Mesendoderm (in vitro differentiated cells): ENCODE data around the gene TAS1R2.

Experiments
- DNase-seq: peaks from one replicate; pipeline ENCODE4 v3.0.0; 2013
- H2AK5ac ChIP-seq: 2 replicates; pipeline ENCODE4 v1.6.1; 2013; ENCODE audit warnings: low read length, inconsistent platforms
- H2BK120ac ChIP-seq: 2 replicates; pipeline ENCODE4 v1.6.1; 2013; ENCODE audit warnings: low read depth, mild to moderate bottlenecking, low read length, moderate library complexity, mixed read lengths
- H2BK15ac ChIP-seq: replicated peaks from 2 replicates; pipeline ENCODE4 v1.6.1; 2013; ENCODE audit warnings: low read depth, mild to moderate bottlenecking, moderate library complexity
- H2BK5ac ChIP-seq: 2 replicates; pipeline ENCODE4 v1.6.1; 2013; ENCODE audit warnings: low read length, inconsistent platforms
- H3K18ac ChIP-seq: 2 replicates; pipeline ENCODE4 v1.6.1; 2013; ENCODE audit warnings: mild to moderate bottlenecking, low read length, mixed read lengths
- H3K23ac ChIP-seq: one replicate; pipeline ENCODE4 v1.6.1; 2013; ENCODE audit warnings: low read length
- H3K27ac ChIP-seq: 2 replicates; pipeline ENCODE4 v1.5.1; 2013; ENCODE audit warnings: low read depth, mild to moderate bottlenecking, inconsistent platforms, low read length, moderate library complexity
- H3K27me3 ChIP-seq: 2 replicates; pipeline ENCODE4 v1.6.1; 2013; ENCODE audit warnings: low read length, control low read depth, mild to moderate bottlenecking, inconsistent platforms; ENCODE audit not compliant: insufficient read depth, poor library complexity
- H3K36me3 ChIP-seq: 2 replicates; pipeline ENCODE4 v1.6.1; 2013; ENCODE audit warnings: low read length, inconsistent platforms; ENCODE audit not compliant: control insufficient read depth, insufficient read depth
- H3K4ac ChIP-seq: one replicate; pipeline ENCODE4 v1.6.1; 2013; ENCODE audit warnings: low read depth, mild to moderate bottlenecking, low read length, moderate library complexity
- H3K4me1 ChIP-seq: 2 replicates; pipeline ENCODE4 v1.6.1; 2013; ENCODE audit warnings: low read depth, low read length, inconsistent platforms; ENCODE audit not compliant: control insufficient read depth
- H3K4me2 ChIP-seq: 2 replicates; pipeline ENCODE4 v1.6.1; 2013; ENCODE audit warnings: low read length
- H3K4me3 ChIP-seq: 2 replicates; pipeline ENCODE4 v1.5.1; 2013; ENCODE audit warnings: mild to moderate bottlenecking, low read length
- H3K56ac ChIP-seq: one replicate; pipeline ENCODE4 v1.6.1; 2013; ENCODE audit warnings: low read length
- H3K79me1 ChIP-seq: 2 replicates; pipeline ENCODE4 v1.6.1; 2013; ENCODE audit warnings: low read length, inconsistent platforms
- H3K79me2 ChIP-seq: 2 replicates; pipeline ENCODE4 v1.6.1; 2013; ENCODE audit warnings: mild to moderate bottlenecking, low read length; ENCODE audit not compliant: control insufficient read depth, insufficient read depth
- H3K9ac ChIP-seq: 2 replicates; pipeline ENCODE4 v1.6.1; 2013; ENCODE audit warnings: low read length, inconsistent platforms
- H4K5ac ChIP-seq: one replicate; pipeline ENCODE4 v1.6.1; 2013; ENCODE audit warnings: low read length
- H4K8ac ChIP-seq: one replicate; pipeline ENCODE4 v1.6.1; 2013; ENCODE audit warnings: low read depth, mild to moderate bottlenecking, control low read depth, low read length, moderate library complexity
- WGBS: extraction: QIAGEN DNeasy Blood & Tissue Kit; methylation state at CpG from one replicate; pipeline ENCODE4 v1.1.7; 2013; ENCODE audit warnings: low lambda C conversion rate, missing lambda C conversion rate; ENCODE audit not compliant: insufficient coverage; ENCODE audit errors: extremely low coverage; 5-methylcytosine and 5-hydroxymethylcytosine counted together

The TAS1R2 gene

GRCh38 chr1:18803151-18803791 is 56.2 kb downstream of the TAS1R2 start:
- Histone ChIP-seq H2BK5ac (no peak overlapping the region), H3K36me3 (no peaks in the 10 kb centered on the region), H3K4me2 (no peak overlapping the region), H4K8ac (no peak overlapping the region), H3K56ac (no peak overlapping the region), H3K27ac (no peak overlapping the region), H4K5ac (no peak overlapping the region), H3K4me1 (no peaks in the 10 kb centered on the region), H2AK5ac (no peak overlapping the region), H3K18ac (no peak overlapping the region), H3K4ac (no peak overlapping the region), H2BK120ac (no peak overlapping the region), H3K79me2 (no peaks in the 10 kb centered on the region), H3K4me3 (no peak overlapping the region), H3K23ac (no peak overlapping the region), H2BK15ac (no peak overlapping the region), H3K79me1 (no peaks in the 10 kb centered on the region), H3K27me3 (no peaks in the 10 kb centered on the region), H3K9ac (no peak overlapping the region)
- no peak for DNase-seq
- no CpG with 5 or more reads among the region's 13 CpGs for WGBS

DNA sequence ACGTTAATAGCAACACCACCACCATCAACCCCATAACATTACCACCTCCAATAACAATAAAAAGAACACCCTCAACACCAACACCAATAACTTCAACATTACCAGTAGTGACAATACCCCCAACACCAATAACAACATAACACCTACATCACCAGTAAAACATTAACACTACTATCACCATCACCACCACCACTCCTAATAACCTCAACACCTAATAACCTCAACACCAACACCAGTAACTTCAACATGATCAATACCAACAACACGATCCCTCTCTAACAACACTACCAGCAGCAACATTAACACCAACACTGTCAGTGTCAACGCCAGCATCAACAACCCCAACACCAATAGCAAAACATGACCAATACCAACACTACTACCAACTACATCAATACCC is 57.2 kb downstream of the TAS1R2 start:
- Histone ChIP-seq H3K56ac (no peak overlapping the region), H3K79me1 (no peaks in the 10 kb centered on the region), H2BK5ac (no peak overlapping the region), H3K23ac (no peak overlapping the region), H4K5ac (no peak overlapping the region), H3K4me3 (no peak overlapping the region), H3K27me3 (no peaks in the 10 kb centered on the region), H3K9ac (no peak overlapping the region), H3K36me3 (no peaks in the 10 kb centered on the region), H2BK15ac (no peak overlapping the region), H3K79me2 (no peaks in the 10 kb centered on the region), H2BK120ac (no peak overlapping the region), H3K4me2 (no peak overlapping the region), H2AK5ac (no peak overlapping the region), H3K27ac (no peak overlapping the region), H3K4me1 (no peaks in the 10 kb centered on the region), H4K8ac (no peak overlapping the region), H3K18ac (no peak overlapping the region), H3K4ac (no peak overlapping the region)
- no peak for DNase-seq
- WGBS, result 100% methylated on average over 3 of the region's 3 CpGs

GRCh38 chr1:18800258-18800657 is 59.2 kb downstream of the TAS1R2 start:
- Histone ChIP-seq H3K4ac (no peak overlapping the region), H3K27ac (no peak overlapping the region), H3K9ac (no peak overlapping the region), H2BK5ac (no peak overlapping the region), H2AK5ac (no peak overlapping the region), H2BK15ac (no peak overlapping the region), H3K27me3 (no peaks in the 10 kb centered on the region), H3K56ac (no peak overlapping the region), H3K36me3 (no peaks in the 10 kb centered on the region), H3K79me1 (no peaks in the 10 kb centered on the region), H4K8ac (no peak overlapping the region), H3K4me3 (no peak overlapping the region), H3K23ac (no peak overlapping the region), H3K4me2 (no peak overlapping the region), H3K4me1 (peaks cover 4% of the 10 kb centered on the region), H3K79me2 (no peaks in the 10 kb centered on the region), H3K18ac (no peak overlapping the region), H2BK120ac (no peak overlapping the region), H4K5ac (no peak overlapping the region)
- no peak for DNase-seq
- no CpG with 5 or more reads among the region's 6 CpGs for WGBS

DNA sequence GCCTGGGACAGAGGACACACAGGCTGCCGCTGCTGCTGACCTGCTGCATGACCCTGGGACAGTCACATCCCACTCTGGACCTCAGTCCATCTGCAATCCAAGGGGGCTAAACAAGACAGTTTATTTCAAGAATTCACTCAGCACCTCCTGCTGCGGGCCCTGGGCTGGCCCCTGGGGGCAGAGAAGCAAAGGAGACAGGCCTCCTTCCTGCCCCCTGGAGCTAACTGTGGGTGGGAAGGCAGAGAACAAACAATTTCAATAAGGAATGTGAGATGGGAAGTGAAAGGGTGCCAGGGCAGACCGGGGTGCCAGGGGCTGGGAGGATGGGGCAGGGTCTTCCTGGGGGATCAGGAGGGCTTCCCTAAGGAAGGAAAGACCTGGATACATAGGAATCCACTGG is 60.0 kb downstream of the TAS1R2 start:
- Histone ChIP-seq H2BK15ac (no peak overlapping the region), H4K8ac (no peak overlapping the region), H2AK5ac (no peak overlapping the region), H3K79me1 (no peaks in the 10 kb centered on the region), H3K23ac (no peak overlapping the region), H3K4me3 (no peak overlapping the region), H4K5ac (no peak overlapping the region), H3K36me3 (no peaks in the 10 kb centered on the region), H2BK5ac (no peak overlapping the region), H3K4ac (no peak overlapping the region), H3K9ac (no peak overlapping the region), H2BK120ac (no peak overlapping the region), H3K79me2 (no peaks in the 10 kb centered on the region), H3K4me1 (peaks cover 5% of the 10 kb centered on the region), H3K27ac (no peak overlapping the region), H3K27me3 (no peaks in the 10 kb centered on the region), H3K4me2 (no peak overlapping the region), H3K56ac (no peak overlapping the region), H3K18ac (no peak overlapping the region)
- no peak for DNase-seq
- WGBS, result no CpG with 5 or more reads among the region's 3 CpGs

DNA sequence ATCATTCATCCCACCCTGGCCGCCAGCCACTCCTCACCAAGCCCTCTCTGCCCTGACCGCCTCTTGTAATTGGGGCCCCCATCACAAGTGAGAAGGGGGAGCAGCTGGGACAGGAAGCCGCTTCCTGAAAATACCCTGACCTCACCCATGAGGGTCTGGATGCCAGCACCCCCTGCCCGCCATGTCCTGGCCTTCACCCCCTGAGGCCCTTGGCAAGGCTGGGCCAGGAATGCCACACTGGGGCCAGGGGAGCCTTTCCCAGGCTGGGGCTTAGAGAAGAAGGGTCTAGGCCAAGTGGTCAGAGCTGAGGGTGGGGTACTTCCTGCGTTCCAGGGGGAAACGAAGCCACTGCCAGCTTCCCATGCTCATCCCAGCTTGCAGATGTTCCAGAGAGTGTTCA is 60.5 kb downstream of the TAS1R2 start:
- H2BK15ac ChIP-seq, result no peak overlapping the region
- H3K79me2 ChIP-seq, result no peaks in the 10 kb centered on the region
- H2BK5ac ChIP-seq, result no peak overlapping the region
- no peak overlapping the region for H4K8ac ChIP-seq
- H3K4me1 ChIP-seq, result peaks cover 9% of the 10 kb centered on the region
- no peak overlapping the region for H3K4me2 ChIP-seq
- H3K27me3 ChIP-seq, result no peaks in the 10 kb centered on the region
- H4K5ac ChIP-seq, result no peak overlapping the region
- no CpG with 5 or more reads among the region's 6 CpGs for WGBS
- no peak overlapping the region for H3K4me3 ChIP-seq
- H3K27ac ChIP-seq, result no peak overlapping the region
- no peak overlapping the region for H3K4ac ChIP-seq
- no peak overlapping the region for H3K23ac ChIP-seq
- H2BK120ac ChIP-seq, result no peak overlapping the region
- DNase-seq, result no peak
- H3K79me1 ChIP-seq, result no peaks in the 10 kb centered on the region
- H2AK5ac ChIP-seq, result no peak overlapping the region
- no peak overlapping the region for H3K18ac ChIP-seq
- H3K9ac ChIP-seq, result no peak overlapping the region
- H3K36me3 ChIP-seq, result no peaks in the 10 kb centered on the region
- no peak overlapping the region for H3K56ac ChIP-seq

- Histone ChIP-seq H3K56ac (no peak overlapping the region), H3K4me2 (no peak overlapping the region), H4K8ac (no peak overlapping the region), H3K27ac (no peak overlapping the region), H3K4ac (no peak overlapping the region), H3K79me1 (no peaks in the 10 kb centered on the region), H4K5ac (no peak overlapping the region), H3K23ac (no peak overlapping the region), H3K36me3 (no peaks in the 10 kb centered on the region), H3K4me3 (no peak overlapping the region), H3K27me3 (no peaks in the 10 kb centered on the region), H3K4me1 (peaks cover 9% of the 10 kb centered on the region), H3K18ac (no peak overlapping the region), H2AK5ac (no peak overlapping the region), H2BK5ac (no peak overlapping the region), H3K79me2 (no peaks in the 10 kb centered on the region), H2BK120ac (no peak overlapping the region), H2BK15ac (no peak overlapping the region), H3K9ac (no peak overlapping the region)
- no peak for DNase-seq
- no CpG with 5 or more reads among the region's 13 CpGs for WGBS
Measured at GRCh38 chr1:18798533-18798932, 60.9 kb downstream of the TAS1R2 start.
